ENCODE results near the gene CEP192. TPM values are rescaled to one million over a fixed set of nuclear protein-coding genes. Genes with fewer than 3 reads are reported as not detected.

CEP192 gene
- total and polyA plus RNA-seq, 4 donors: 12.7 to 31.4 (median 17.2) TPM

- Histone ChIP-seq H3K4me3 (ENCODE audit: low read length in 2 of 2) (no peak overlapping the region), H3K9me3 (ENCODE audit: control insufficient read depth, low read length) (no peaks in the 10 kb centered on the region), H3K27me3 (ENCODE audit: control insufficient read depth in 1 of 2, insufficient read depth in 2 of 2, low read length in 1 of 2) (no peaks in the 10 kb centered on the region), H3K27ac (ENCODE audit: low read depth in 1 of 2, low read length in 2 of 2) (no peak overlapping the region), H3K4me1 (ENCODE audit: control insufficient read depth in 1 of 2, insufficient read depth in 2 of 2, low read length in 2 of 2) (no peaks in the 10 kb centered on the region), H3K36me3 (ENCODE audit: control insufficient read depth in 1 of 2, insufficient read depth in 2 of 2, low read length in 1 of 2) (no peaks in the 10 kb centered on the region)
- DNase-seq (no peak), ATAC-seq (ENCODE audit: low FRiP score) (no peak)
- 85 to 92% methylated on average over 6 of the region's 6 CpGs for WGBS, 2 donors
- intact Hi-C loops (cut with DNase I): no loop called here
Observed at GRCh38 chr18:13131283-13131682, 140.1 kb downstream of the CEP192 start.

GRCh38 chr18:13134551-13135401 lies 143.6 kb downstream of the CEP192 start:
- DNase-seq (no peak), ATAC-seq (ENCODE audit: low FRiP score) (no peak)
- H3K9me3 ChIP-seq (ENCODE audit: control insufficient read depth, low read length): no peaks in the 10 kb centered on the region
- intact Hi-C loops (cut with DNase I): no loop called here
- no peaks in the 10 kb centered on the region for H3K36me3 ChIP-seq (ENCODE audit: control insufficient read depth in 1 of 2, insufficient read depth in 2 of 2, low read length in 1 of 2)
- H3K27ac ChIP-seq (ENCODE audit: low read depth in 1 of 2, low read length in 2 of 2): no peak overlapping the region
- H3K4me1 ChIP-seq (ENCODE audit: control insufficient read depth in 1 of 2, insufficient read depth in 2 of 2, low read length in 2 of 2): no peaks in the 10 kb centered on the region
- WGBS, 2 donors: 89 to 91% methylated on average over 48 to 52 of the region's 52 CpGs
- H3K4me3 ChIP-seq (ENCODE audit: low read length in 2 of 2): no peak overlapping the region
- H3K27me3 ChIP-seq (ENCODE audit: control insufficient read depth in 1 of 2, insufficient read depth in 2 of 2, low read length in 1 of 2): no peaks in the 10 kb centered on the region

- intact Hi-C loops (cut with DNase I): no loop called here
- no peaks in the 10 kb centered on the region for H3K9me3 ChIP-seq (ENCODE audit: control insufficient read depth, low read length)
- H3K4me3 ChIP-seq (ENCODE audit: low read length in 2 of 2): peak overlapping the region; percentile 19 to 41
- peak; percentile 67 to 84 for DNase-seq
- no peak overlapping the region for H3K27ac ChIP-seq (ENCODE audit: low read depth in 1 of 2, low read length in 2 of 2)
- peak; percentile 52 for ATAC-seq (ENCODE audit: low FRiP score)
- no peaks in the 10 kb centered on the region for H3K36me3 ChIP-seq (ENCODE audit: control insufficient read depth in 1 of 2, insufficient read depth in 2 of 2, low read length in 1 of 2)
- 26 to 28% methylated on average over 47 to 51 of the region's 51 CpGs for WGBS, 2 donors
- H3K4me1 ChIP-seq (ENCODE audit: control insufficient read depth in 1 of 2, insufficient read depth in 2 of 2, low read length in 2 of 2): no peaks in the 10 kb centered on the region
- H3K27me3 ChIP-seq (ENCODE audit: control insufficient read depth in 1 of 2, insufficient read depth in 2 of 2, low read length in 1 of 2): no peaks in the 10 kb centered on the region
Observed at GRCh38 chr18:13136056-13136903, 145.1 kb downstream of the CEP192 start.

- Histone ChIP-seq H3K27ac (ENCODE audit: low read depth in 1 of 2, low read length in 2 of 2) (no peak overlapping the region), H3K9me3 (ENCODE audit: control insufficient read depth, low read length) (no peaks in the 10 kb centered on the region), H3K4me3 (ENCODE audit: low read length in 2 of 2) (peak overlapping the region; percentile 19 to 41), H3K27me3 (ENCODE audit: control insufficient read depth in 1 of 2, insufficient read depth in 2 of 2, low read length in 1 of 2) (no peaks in the 10 kb centered on the region), H3K4me1 (ENCODE audit: control insufficient read depth in 1 of 2, insufficient read depth in 2 of 2, low read length in 2 of 2) (no peaks in the 10 kb centered on the region), H3K36me3 (ENCODE audit: control insufficient read depth in 1 of 2, insufficient read depth in 2 of 2, low read length in 1 of 2) (no peaks in the 10 kb centered on the region)
- DNase-seq: peak; percentile 69 to 86
- intact Hi-C loops (cut with DNase I): no loop called here
- ATAC-seq (ENCODE audit: low FRiP score): peak; percentile 74
- 2 to 3% methylated on average over 65 to 74 of the region's 74 CpGs for WGBS, 2 donors
Observed at GRCh38 chr18:13136904-13137669, 145.9 kb downstream of the CEP192 start.

GRCh38 chr18:13137670-13138419 lies 146.7 kb downstream of the CEP192 start:
- Histone ChIP-seq H3K36me3 (ENCODE audit: control insufficient read depth in 1 of 2, insufficient read depth in 2 of 2, low read length in 1 of 2) (no peaks in the 10 kb centered on the region), H3K4me3 (ENCODE audit: low read length in 2 of 2) (no peak overlapping the region), H3K4me1 (ENCODE audit: control insufficient read depth in 1 of 2, insufficient read depth in 2 of 2, low read length in 2 of 2) (no peaks in the 10 kb centered on the region), H3K27me3 (ENCODE audit: control insufficient read depth in 1 of 2, insufficient read depth in 2 of 2, low read length in 1 of 2) (no peaks in the 10 kb centered on the region), H3K27ac (ENCODE audit: low read depth in 1 of 2, low read length in 2 of 2) (no peak overlapping the region), H3K9me3 (ENCODE audit: control insufficient read depth, low read length) (no peaks in the 10 kb centered on the region)
- ATAC-seq (ENCODE audit: low FRiP score): peak; percentile 68
- 79 to 80% methylated on average over 22 of the region's 22 CpGs for WGBS, 2 donors
- intact Hi-C loops (cut with DNase I): no loop called here
- DNase-seq: peak in 1 of 2 donors; percentile 79

GRCh38 chr18:13138420-13139139 lies 147.4 kb downstream of the CEP192 start:
- Histone ChIP-seq H3K9me3 (ENCODE audit: control insufficient read depth, low read length) (no peaks in the 10 kb centered on the region), H3K27ac (ENCODE audit: low read depth in 1 of 2, low read length in 2 of 2) (no peak overlapping the region), H3K4me1 (ENCODE audit: control insufficient read depth in 1 of 2, insufficient read depth in 2 of 2, low read length in 2 of 2) (no peaks in the 10 kb centered on the region), H3K36me3 (ENCODE audit: control insufficient read depth in 1 of 2, insufficient read depth in 2 of 2, low read length in 1 of 2) (no peaks in the 10 kb centered on the region), H3K27me3 (ENCODE audit: control insufficient read depth in 1 of 2, insufficient read depth in 2 of 2, low read length in 1 of 2) (no peaks in the 10 kb centered on the region), H3K4me3 (ENCODE audit: low read length in 2 of 2) (no peak overlapping the region)
- intact Hi-C loops (cut with DNase I): no loop called here
- DNase-seq: no peak
- WGBS, 2 donors: 97% methylated on average over 21 of the region's 21 CpGs
- no peak for ATAC-seq (ENCODE audit: low FRiP score)

GRCh38 chr18:13139885-13140450 lies 148.8 kb downstream of the CEP192 start:
- no peaks in the 10 kb centered on the region for H3K36me3 ChIP-seq (ENCODE audit: control insufficient read depth in 1 of 2, insufficient read depth in 2 of 2, low read length in 1 of 2)
- H3K4me3 ChIP-seq (ENCODE audit: low read length in 2 of 2): no peak overlapping the region
- 83 to 86% methylated on average over 12 of the region's 12 CpGs for WGBS, 2 donors
- ATAC-seq (ENCODE audit: low FRiP score): no peak
- no peaks in the 10 kb centered on the region for H3K4me1 ChIP-seq (ENCODE audit: control insufficient read depth in 1 of 2, insufficient read depth in 2 of 2, low read length in 2 of 2)
- H3K27me3 ChIP-seq (ENCODE audit: control insufficient read depth in 1 of 2, insufficient read depth in 2 of 2, low read length in 1 of 2): no peaks in the 10 kb centered on the region
- H3K9me3 ChIP-seq (ENCODE audit: control insufficient read depth, low read length): peaks cover 4% of the 10 kb centered on the region
- no peak overlapping the region for H3K27ac ChIP-seq (ENCODE audit: low read depth in 1 of 2, low read length in 2 of 2)
- intact Hi-C loops (cut with DNase I): no loop called here
- DNase-seq: no peak
